ENCODE results near the gene C2CD5.

C2CD5 gene

GRCh38 chr12:22414742-22415141 is 129.6 kb downstream of the C2CD5 start:
- DNase-seq (ENCODE audit: low read depth in 2 of 2) = no peak

DNA sequence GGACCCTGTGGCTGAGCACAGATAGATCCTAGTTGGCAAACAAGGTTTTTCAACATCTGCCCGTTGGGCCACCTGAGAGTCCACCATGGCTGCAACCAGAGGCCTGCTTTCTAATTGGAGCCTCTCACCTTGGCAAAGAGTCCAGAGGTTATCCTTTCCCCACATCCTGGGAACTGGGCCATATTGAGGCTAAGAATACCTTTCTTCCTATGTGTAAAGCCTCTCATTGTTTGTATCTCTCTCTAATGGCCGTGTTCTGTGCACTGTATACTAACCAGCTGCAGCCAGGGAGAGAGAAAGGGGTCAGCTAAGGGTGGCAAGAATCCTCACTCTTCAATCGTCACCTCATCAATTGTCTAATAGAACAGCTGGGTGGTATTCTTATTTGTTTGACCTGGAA is 130.8 kb downstream of the C2CD5 start:
- DNase-seq (ENCODE audit: low read depth in 2 of 2) = no peak

DNA sequence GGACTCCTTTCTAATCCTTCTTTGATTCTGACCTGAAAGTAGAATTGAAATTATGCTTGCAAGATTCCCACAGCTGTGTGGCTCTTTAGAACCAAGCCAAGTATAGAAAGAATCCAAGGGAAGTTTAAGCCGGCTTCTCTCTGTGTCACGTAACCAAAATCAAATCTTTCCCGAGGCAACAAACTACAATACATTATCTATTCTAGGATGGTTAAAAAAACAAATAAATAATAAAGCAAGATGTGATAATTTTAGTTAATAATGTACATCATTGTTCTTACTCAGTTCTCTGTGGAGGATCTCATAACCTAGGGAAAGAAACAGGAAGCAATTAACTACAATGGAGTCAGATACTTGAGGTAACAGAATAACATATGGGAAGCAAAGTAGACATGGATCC is 131.8 kb downstream of the C2CD5 start:
- no peak for DNase-seq (ENCODE audit: low read depth in 2 of 2)

GRCh38 chr12:22410486-22410885 is 133.9 kb downstream of the C2CD5 start:
- DNase-seq (ENCODE audit: low read depth in 2 of 2) = no peak

DNA sequence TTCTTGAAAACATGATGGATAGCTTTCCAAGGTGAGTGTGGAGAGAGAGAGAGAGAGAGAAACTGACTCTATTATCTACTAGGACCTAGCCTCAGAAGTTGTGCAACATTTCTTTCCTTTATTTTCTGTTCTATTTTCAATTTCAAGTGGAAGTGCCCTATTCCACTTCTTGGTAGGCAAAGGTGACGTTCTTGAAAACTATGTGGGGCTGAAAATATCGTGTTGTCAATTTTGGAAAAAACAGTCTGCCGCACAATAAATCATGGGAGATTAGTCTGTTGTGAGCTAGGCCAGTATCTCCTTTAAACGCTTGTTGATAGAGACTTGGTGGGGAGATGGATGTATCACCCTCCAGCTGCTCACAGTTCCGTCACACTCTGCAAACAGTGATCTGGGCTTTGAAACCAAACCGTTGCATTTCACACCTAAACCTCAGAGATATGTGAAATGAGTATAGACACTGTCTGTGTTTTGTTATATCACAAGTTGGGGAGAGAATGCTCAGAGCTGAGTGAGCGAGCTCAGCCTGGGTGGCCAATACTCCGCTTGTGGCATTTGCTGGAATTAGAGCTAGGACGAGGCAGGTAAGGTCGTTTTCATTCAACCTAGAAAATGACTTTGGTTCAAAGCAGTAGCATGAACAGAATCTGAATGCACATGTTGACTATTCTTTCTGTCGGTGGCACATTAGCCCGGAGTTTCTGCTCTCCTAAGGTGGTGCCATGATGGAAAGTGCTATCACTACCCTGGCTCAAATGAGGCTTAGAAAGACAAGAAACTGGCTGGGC is 134.8 kb downstream of the C2CD5 start:
- DNase-seq (ENCODE audit: low read depth in 2 of 2) = peak in 1 of 2 donors; percentile 17

DNA sequence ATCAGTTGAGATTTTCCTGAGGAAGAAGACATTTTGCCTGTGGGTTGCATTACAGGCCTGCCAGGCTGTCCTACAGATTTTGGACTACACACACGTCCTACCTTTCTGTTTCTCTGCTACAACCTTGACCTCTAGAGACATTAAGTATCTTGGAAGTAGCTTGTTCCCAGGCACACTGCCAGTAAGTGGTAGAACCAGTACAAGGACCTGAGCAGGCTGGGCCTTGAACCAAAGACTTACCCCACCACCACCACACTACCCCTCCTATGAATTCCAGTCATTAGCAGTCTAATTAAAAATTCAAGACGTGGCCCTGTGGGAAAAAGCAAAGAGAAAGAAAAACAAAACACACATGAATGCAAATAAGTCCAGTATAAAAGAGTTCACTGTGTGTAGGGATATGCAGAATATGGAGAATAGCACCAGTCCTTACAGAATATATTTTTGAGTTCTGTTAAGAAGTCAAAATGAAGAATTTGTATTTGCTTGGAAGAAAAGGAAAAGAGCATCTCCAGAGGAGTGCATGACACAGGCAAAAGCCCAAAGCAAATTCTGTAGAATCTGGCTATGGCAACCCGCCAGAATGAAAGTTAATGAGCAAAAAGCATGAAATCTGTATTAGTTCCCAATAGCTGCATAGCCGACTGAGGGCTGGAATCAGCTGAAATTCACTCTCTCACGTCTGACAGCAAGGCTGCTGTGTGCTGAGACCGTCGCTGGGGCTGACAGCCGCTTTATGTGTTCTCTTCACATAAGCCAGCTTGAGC is 135.5 kb downstream of the C2CD5 start:
- DNase-seq (ENCODE audit: low read depth in 2 of 2) = no peak

GRCh38 chr12:22407397-22407796 is 136.9 kb downstream of the C2CD5 start:
- no peak for DNase-seq (ENCODE audit: low read depth in 2 of 2)

GRCh38 chr12:22406627-22407026 is 137.7 kb downstream of the C2CD5 start:
- DNase-seq (ENCODE audit: low read depth in 2 of 2) = no peak

DNA sequence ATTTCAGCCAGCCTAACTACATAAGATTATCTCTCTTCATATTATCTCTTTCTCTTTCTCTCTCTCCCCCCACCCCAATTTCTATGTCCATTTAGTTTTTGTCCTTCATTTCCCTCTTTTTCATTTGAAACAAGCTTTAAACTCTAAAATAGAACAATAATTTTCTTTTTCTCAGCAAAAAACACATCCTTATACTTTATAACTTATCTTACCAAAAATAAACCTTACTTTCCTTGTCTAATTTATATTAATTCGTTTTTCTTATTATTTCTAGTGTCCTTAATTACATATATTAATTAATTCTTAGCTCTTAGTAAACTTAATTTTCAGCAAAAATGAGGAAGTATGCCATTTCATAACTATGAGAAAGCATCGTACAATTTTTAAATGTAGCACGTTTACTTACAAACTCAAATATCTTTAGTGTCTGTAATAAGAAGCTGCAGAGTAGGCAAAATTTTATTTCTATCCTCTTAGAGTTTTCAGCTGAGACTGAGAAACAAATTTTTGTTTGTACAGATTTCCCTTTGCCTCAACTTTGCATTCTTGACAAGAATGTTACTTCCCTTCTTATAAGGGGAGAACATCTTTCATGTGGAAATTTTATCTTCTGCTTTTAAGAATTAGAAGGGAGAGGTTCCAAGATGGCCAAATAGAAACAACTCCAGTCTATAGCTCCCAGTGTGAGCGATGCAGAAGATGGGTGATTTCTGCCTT is 144.7 kb downstream of the C2CD5 start:
- DNase-seq (ENCODE audit: low read depth in 2 of 2) = no peak

Measured in stimulated activated CD8-positive, alpha-beta memory T cell treated with anti-CD3 and anti-CD28 coated beads, Interleukin-15, amount 100 ng/mL, for 4 hours (primary cell).